Upper lobe of right lung (tissue), 1 donor: ENCODE measurements around the gene ZNF17. TPM values are rescaled to one million over a fixed set of nuclear protein-coding genes. Genes with fewer than 3 reads are reported as not detected.

ENCODE experiments used
- ATAC-seq: fragments of 200-7000 bp; cut with Tn5 transposase; one replicate; pipeline ENCODE4 v1.9.1; 2020; ENCODE audit warnings: mild to moderate bottlenecking, moderate library complexity
- DNase-seq: peaks from one replicate; pipeline ENCODE4 v3.0.0-alpha.2; 2020
- H3K27ac ChIP-seq: fragments of 200-600 bp; one replicate; pipeline ENCODE4 v1.8.0; 2022
- H3K27me3 ChIP-seq: fragments of 200-600 bp; one replicate; pipeline ENCODE4 v1.8.0; 2022; ENCODE audit warnings: mild to moderate bottlenecking
- H3K36me3 ChIP-seq: fragments of 200-600 bp; one replicate; pipeline ENCODE4 v1.8.0; 2022
- H3K4me1 ChIP-seq: fragments of 200-600 bp; one replicate; pipeline ENCODE4 v1.8.0; 2022
- H3K4me3 ChIP-seq: fragments of 200-600 bp; one replicate; pipeline ENCODE4 v1.8.0; 2022; ENCODE audit warnings: mild to moderate bottlenecking
- H3K9me3 ChIP-seq: fragments of 200-600 bp; one replicate; pipeline ENCODE4 v1.8.0; 2022
- CTCF ChIP-seq: fragments of 200-600 bp; IDR thresholded peaks from one replicate; pipeline ENCODE4 v1.8.0; 2022; ENCODE audit warnings: antibody characterized with exemption
- intact Hi-C: fragments of 100-400 bp; cut with DNase I; formaldehyde crosslinking; loops from one replicate; pipeline ENCODE4 v1.11.0; 2022
- long read RNA-seq: library from polyadenylated mRNA; unstranded; transcript quantifications from one replicate; pipeline ENCODE4 v2.0.0, GENCODE V29; 2021
- total RNA-seq: library from RNA; stranded (reverse); fragmentation: NEBNext Ultra II Directional; extraction: Animal tissue kit (Norgen Biotek cat#: 25700); gene quantifications from one replicate; pipeline ENCODE4 v1.2.1, GENCODE V29; 2021
- donor health status: DM: no; HTN: yes; CAD: no; lungs with severe emphysema.

The ZNF17 gene
- total RNA-seq: 12.5 TPM
- long read RNA-seq, transcript ZNF17-201 (4 exons, 2,716 nt): major isoform, 9 of 11 reads
- long read RNA-seq, partial matches to known transcripts: 0 of 11 reads
- long read RNA-seq, other reads (novel, unspliced or antisense): 0 of 11 reads

- H3K9me3 ChIP-seq: no peaks in the 10 kb centered on the region
- TF ChIP-seq CTCF: no peak
- H3K27ac ChIP-seq: peak within 1 kb of the TSS; percentile 45
- intact Hi-C loops: no loop called here
- H3K36me3 ChIP-seq: peaks cover 11% of the 10 kb centered on the region
- H3K4me3 ChIP-seq: peak within 1 kb of the TSS; percentile 84
- peak; percentile 100 for ATAC-seq
- H3K27me3 ChIP-seq: no peaks in the 10 kb centered on the region
- H3K4me1 ChIP-seq: peaks cover 10% of the 10 kb centered on the region
- DNase-seq: peak; percentile 97
Measured at GRCh38 chr19:57410877-57411671, at the start of gene ZNF17. ZNF17 (plus strand) TSS chr19:57411161; CDS start chr19:57413616, 2,455 bp downstream.

GRCh38 chr19:57362419-57362818 lies 48.5 kb upstream of the ZNF17 start:
- no peaks in the 10 kb centered on the region for H3K27me3 ChIP-seq
- no peak for TF ChIP-seq CTCF
- peak overlapping the region; percentile 89 for H3K27ac ChIP-seq
- no peak for ATAC-seq
- peaks cover 6% of the 10 kb centered on the region for H3K4me1 ChIP-seq
- intact Hi-C loops: no loop called here
- H3K4me3 ChIP-seq: peak overlapping the region; percentile 65
- DNase-seq: no peak
- peaks cover 3% of the 10 kb centered on the region for H3K9me3 ChIP-seq
- peaks cover 8% of the 10 kb centered on the region for H3K36me3 ChIP-seq

GRCh38 chr19:57362997-57363687 lies 47.8 kb upstream of the ZNF17 start, which contains the start of the genes TRAPPC2B and ZNF547:
TRAPPC2B (plus strand) TSS chr19:57363551; CDS start chr19:57364834, 1,283 bp downstream.
ZNF547 (plus strand) TSS chr19:57363551; CDS start chr19:57368556, 5,005 bp downstream.
- peak; percentile 99 for ATAC-seq
- H3K9me3 ChIP-seq: peaks cover 3% of the 10 kb centered on the region
- H3K36me3 ChIP-seq: peaks cover 3% of the 10 kb centered on the region
- peak within 1 kb of the TSS; percentile 65 for H3K4me3 ChIP-seq
- peaks cover 6% of the 10 kb centered on the region for H3K4me1 ChIP-seq
- no peak for TF ChIP-seq CTCF
- peak; percentile 99 for DNase-seq
- intact Hi-C loops: no loop called here
- H3K27me3 ChIP-seq: no peaks in the 10 kb centered on the region
- H3K27ac ChIP-seq: peak within 1 kb of the TSS; percentile 89

GRCh38 chr19:57363688-57364181 lies 47.2 kb upstream of the ZNF17 start:
- peak overlapping the region; percentile 65 for H3K4me3 ChIP-seq
- H3K27me3 ChIP-seq: no peaks in the 10 kb centered on the region
- TF ChIP-seq CTCF: no peak
- H3K36me3 ChIP-seq: no peaks in the 10 kb centered on the region
- intact Hi-C loops: no loop called here
- peak overlapping the region; percentile 89 for H3K27ac ChIP-seq
- peaks cover 6% of the 10 kb centered on the region for H3K4me1 ChIP-seq
- DNase-seq (no peak), ATAC-seq (no peak)
- peaks cover 3% of the 10 kb centered on the region for H3K9me3 ChIP-seq

GRCh38 chr19:57366776-57367175 lies 44.2 kb upstream of the ZNF17 start:
- intact Hi-C loops: no loop called here
- Histone ChIP-seq H3K9me3 (no peaks in the 10 kb centered on the region), H3K36me3 (peaks cover 2% of the 10 kb centered on the region), H3K4me1 (peaks cover 6% of the 10 kb centered on the region), H3K27me3 (no peaks in the 10 kb centered on the region), H3K27ac (no peak overlapping the region), H3K4me3 (no peak overlapping the region)
- no peak for DNase-seq
- TF ChIP-seq CTCF: no peak
- no peak for ATAC-seq
